T-cell (primary cell): ENCODE data around the gene APOC4. TPM values are rescaled to one million over a fixed set of nuclear protein-coding genes. Genes with fewer than 3 reads are reported as not detected.
A peak's percentile ranks its signal among the peaks of the same experiment; 100 is the strongest.
"Not testable (repeated sequence)": the region's sequence is repeated elsewhere in the genome, so short reads cannot be mapped to it uniquely, and the experiment has no call there.

ENCODE experiments used
- ATAC-seq, 4 experiments: fragments of 200-7000 bp in 3 of 4; fragments of 150-1000 bp in 1 of 4; cut with Tn5 transposase; replicated peaks in 1 of 4; 1 replicate in 3 of 4; 2 replicates in 1 of 4; pipeline ENCODE4 v1.10.0; 2021; ENCODE audit warnings: moderate library complexity in 3 of 4, mild to moderate bottlenecking in 2 of 4, moderate number of reproducible peaks in 1 of 4
- CTCF ChIA-PET, 2 donors: fragments of 300-600 bp; sonication (Branson Sonifier 250); formaldehyde crosslinking; loops; one replicate each; lab custom pipeline; 2022; ENCODE audit warnings: antibody characterized with exemption in 2 of 2; lab: Charles Lee
- POLR2A ChIA-PET, 2 donors: fragments of 300-600 bp; sonication (Branson Sonifier 250); formaldehyde crosslinking; loops; one replicate each; lab custom pipeline; 2022; ENCODE audit warnings: antibody characterized with exemption in 2 of 2; lab: Charles Lee
- DNase-seq, 35 experiments: peaks; one replicate each; pipeline versions ENCODE4 v3.0.0 to v3.0.0-alpha.2; 2013 to 2023
- H3K27ac ChIP-seq: one replicate; pipeline ENCODE4 v1.5.1; 2013; ENCODE audit warnings: low read length
- H3K27me3 ChIP-seq, 2 experiments: replicated peaks in 1 of 2; 1 replicate in 1 of 2; 2 replicates in 1 of 2; pipeline versions ENCODE4 v1.6.1 to v1.7.0; 2013; ENCODE audit warnings: low read length in 1 of 2, mixed read lengths in 1 of 2; ENCODE audit not compliant: control insufficient read depth in 2 of 2, insufficient read depth in 2 of 2; ENCODE audit errors: extremely low read depth in 1 of 2
- H3K36me3 ChIP-seq, 2 donors: 1 replicate in 1 of 2; 2 replicates in 1 of 2; pipeline versions ENCODE4 v1.6.1 to v1.7.0; 2013; ENCODE audit warnings: low read length in 1 of 2; ENCODE audit not compliant: control insufficient read depth in 2 of 2, insufficient read depth in 1 of 2; ENCODE audit errors: extremely low read depth in 1 of 2
- H3K4me1 ChIP-seq, 2 experiments: 1 replicate in 1 of 2; 2 replicates in 1 of 2; pipeline versions ENCODE4 v1.6.1 to v1.7.0; 2013; ENCODE audit warnings: low read length in 2 of 2, mixed read lengths in 1 of 2; ENCODE audit not compliant: insufficient read depth in 2 of 2, control insufficient read depth in 1 of 2; ENCODE audit errors: extremely low read depth in 1 of 2
- H3K4me3 ChIP-seq, 2 donors: 1 replicate in 1 of 2; 2 replicates in 1 of 2; pipeline versions ENCODE4 v1.5.1 to v1.7.0; 2013; ENCODE audit warnings: mild to moderate bottlenecking in 2 of 2, low read length in 1 of 2, moderate library complexity in 1 of 2; ENCODE audit not compliant: control insufficient read depth in 1 of 2; ENCODE audit errors: extremely low read depth in 1 of 2
- H3K9me3 ChIP-seq: 2 replicates; pipeline ENCODE4 v1.7.0; 2013
- H3K27ac Mint-ChIP-seq, 2 donors: one replicate each; pipeline ENCODE4 v1.8.0; 2020 to 2021; ENCODE audit warnings: mild to moderate bottlenecking in 2 of 2, mixed read lengths in 2 of 2
- H3K27me3 Mint-ChIP-seq, 2 donors: one replicate each; pipeline ENCODE4 v1.8.0; 2021 to 2022; ENCODE audit warnings: mixed read lengths in 2 of 2
- H3K36me3 Mint-ChIP-seq: one replicate; pipeline ENCODE4 v1.8.0; 2021; ENCODE audit warnings: mixed read lengths
- H3K4me1 Mint-ChIP-seq, 3 donors: one replicate each; pipeline ENCODE4 v1.8.0; 2020 to 2022; ENCODE audit warnings: mixed read lengths in 3 of 3, mild to moderate bottlenecking in 1 of 3
- H3K4me3 Mint-ChIP-seq, 3 donors: one replicate each; pipeline ENCODE4 v1.8.0; 2020 to 2022; ENCODE audit warnings: mild to moderate bottlenecking in 3 of 3, mixed read lengths in 3 of 3, moderate library complexity in 3 of 3
- H3K9me3 Mint-ChIP-seq, 3 donors: one replicate each; pipeline ENCODE4 v1.8.0; 2020 to 2022; ENCODE audit warnings: mixed read lengths in 3 of 3
- WGBS: methylation state at CpG from one replicate; pipeline ENCODE4 v1.1.5; 2013; ENCODE audit warnings: missing lambda C conversion rate; ENCODE audit not compliant: insufficient coverage; 5-methylcytosine and 5-hydroxymethylcytosine counted together
- total RNA-seq, 35 experiments: library from RNA in 6 of 35; stranded (reverse) in 6 of 35; fragments of 120-200 nt in 1 of 35; gene quantifications; one replicate each; pipeline versions ENCODE4 v1.2.1 to v1.2.4 and lab custom pipeline; 2013 to 2026

Gene APOC4
- total RNA-seq, 5 donors from 2014 or later (not counting 1 experiment from before 2014, with no cell fraction given): not detected

GRCh38 chr19:44907613-44908012, 34.4 kb upstream of the APOC4 start:
- 94% methylated on average over 11 of the region's 12 CpGs for WGBS
- Histone ChIP-seq H3K4me3 (no peak overlapping the region), H3K36me3 (peaks cover 0 to 5% of the 10 kb centered on the region in 2 donors), H3K4me1 (peaks cover 0 to 17% of the 10 kb centered on the region in 2 experiments), H3K9me3 (no peaks in the 10 kb centered on the region), H3K27ac (no peak overlapping the region), H3K27me3 (peaks cover 0 to 67% of the 10 kb centered on the region in 2 experiments)
- H3K4me3 Mint-ChIP-seq: no peak overlapping the region
- no peak overlapping the region for H3K27ac Mint-ChIP-seq
- H3K27me3 Mint-ChIP-seq: peaks cover 28 to 35% of the 10 kb centered on the region in 2 donors
- ChIA-PET POLR2A (interaction anchor here in 1 of 2 donors (0.6 kb wide), 1 partner anchor 298 kb away, joined by 3 read pairs; no protein-coding TSS in a partner anchor), CTCF (no interaction called here)
- no peak for DNase-seq
- peaks cover 5% of the 10 kb centered on the region for H3K36me3 Mint-ChIP-seq
- H3K4me1 Mint-ChIP-seq: peaks cover 8 to 12% (median 8%) of the 10 kb centered on the region in 3 donors
- H3K9me3 Mint-ChIP-seq: no peaks in the 10 kb centered on the region
- no peak for ATAC-seq

DNA sequence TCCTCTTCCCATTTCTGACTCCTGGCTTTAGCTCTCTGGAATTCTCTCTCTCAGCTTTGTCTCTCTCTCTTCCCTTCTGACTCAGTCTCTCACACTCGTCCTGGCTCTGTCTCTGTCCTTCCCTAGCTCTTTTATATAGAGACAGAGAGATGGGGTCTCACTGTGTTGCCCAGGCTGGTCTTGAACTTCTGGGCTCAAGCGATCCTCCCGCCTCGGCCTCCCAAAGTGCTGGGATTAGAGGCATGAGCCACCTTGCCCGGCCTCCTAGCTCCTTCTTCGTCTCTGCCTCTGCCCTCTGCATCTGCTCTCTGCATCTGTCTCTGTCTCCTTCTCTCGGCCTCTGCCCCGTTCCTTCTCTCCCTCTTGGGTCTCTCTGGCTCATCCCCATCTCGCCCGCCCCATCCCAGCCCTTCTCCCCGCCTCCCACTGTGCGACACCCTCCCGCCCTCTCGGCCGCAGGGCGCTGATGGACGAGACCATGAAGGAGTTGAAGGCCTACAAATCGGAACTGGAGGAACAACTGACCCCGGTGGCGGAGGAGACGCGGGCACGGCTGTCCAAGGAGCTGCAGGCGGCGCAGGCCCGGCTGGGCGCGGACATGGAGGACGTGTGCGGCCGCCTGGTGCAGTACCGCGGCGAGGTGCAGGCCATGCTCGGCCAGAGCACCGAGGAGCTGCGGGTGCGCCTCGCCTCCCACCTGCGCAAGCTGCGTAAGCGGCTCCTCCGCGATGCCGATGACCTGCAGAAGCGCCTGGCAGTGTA, 33.8 kb upstream of the APOC4 start:
- peaks cover 8 to 12% (median 8%) of the 10 kb centered on the region in 3 donors for H3K4me1 Mint-ChIP-seq
- CTCF ChIA-PET: no interaction called here

GRCh38 chr19:44908836-44909261, 33.2 kb upstream of the APOC4 start:
- CTCF ChIA-PET: no interaction called here

More for the DNA sequence above, 33.8 kb upstream of the APOC4 start:
- peaks cover 3% of the 10 kb centered on the region for H3K36me3 Mint-ChIP-seq
- Histone ChIP-seq H3K4me3 (no peak overlapping the region), H3K27ac (no peak overlapping the region), H3K27me3 (peaks cover 0 to 74% of the 10 kb centered on the region in 2 experiments), H3K9me3 (no peaks in the 10 kb centered on the region), H3K36me3 (no peaks in the 10 kb centered on the region), H3K4me1 (peaks cover 0 to 17% of the 10 kb centered on the region in 2 experiments)
- ATAC-seq: no peak
- POLR2A ChIA-PET: interaction anchor here in 1 of 2 donors (0.6 kb wide), 1 partner anchor 298 kb away, joined by 3 read pairs; no protein-coding TSS in a partner anchor
- DNase-seq: no peak
- no peaks in the 10 kb centered on the region for H3K9me3 Mint-ChIP-seq
- 97% methylated on average over 38 of the region's 46 CpGs for WGBS
- peaks cover 32 to 41% of the 10 kb centered on the region in 2 donors for H3K27me3 Mint-ChIP-seq
- no peak overlapping the region for H3K4me3 Mint-ChIP-seq
- H3K27ac Mint-ChIP-seq: no peak overlapping the region

DNA sequence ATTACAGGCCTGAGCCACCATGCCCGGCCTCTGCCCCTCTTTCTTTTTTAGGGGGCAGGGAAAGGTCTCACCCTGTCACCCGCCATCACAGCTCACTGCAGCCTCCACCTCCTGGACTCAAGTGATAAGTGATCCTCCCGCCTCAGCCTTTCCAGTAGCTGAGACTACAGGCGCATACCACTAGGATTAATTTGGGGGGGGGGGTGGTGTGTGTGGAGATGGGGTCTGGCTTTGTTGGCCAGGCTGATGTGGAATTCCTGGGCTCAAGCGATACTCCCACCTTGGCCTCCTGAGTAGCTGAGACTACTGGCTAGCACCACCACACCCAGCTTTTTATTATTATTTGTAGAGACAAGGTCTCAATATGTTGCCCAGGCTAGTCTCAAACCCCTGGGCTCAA, 32.3 kb upstream of the APOC4 start:
- ChIA-PET CTCF (interaction anchor here (0.6 to 0.7 kb wide), 3 partner anchors 43 to 136 kb away, joined by 3 to 5 read pairs (median 4); no protein-coding TSS in a partner anchor), POLR2A (no interaction called here)
- Histone ChIP-seq H3K27ac (no peak overlapping the region), H3K9me3 (no peaks in the 10 kb centered on the region), H3K4me3 (no peak overlapping the region), H3K36me3 (no peaks in the 10 kb centered on the region), H3K27me3 (peaks cover 0 to 78% of the 10 kb centered on the region in 2 experiments), H3K4me1 (peaks cover 0 to 17% of the 10 kb centered on the region in 2 experiments)
- Mint-ChIP-seq H3K9me3 (no peaks in the 10 kb centered on the region), H3K4me3 (no peak overlapping the region), H3K27me3 (peaks cover 39 to 54% of the 10 kb centered on the region in 2 donors), H3K36me3 (no peaks in the 10 kb centered on the region), H3K4me1 (peaks cover 13 to 17% (median 16%) of the 10 kb centered on the region in 3 donors), H3K27ac (no peak overlapping the region)
- 57% methylated on average over 1 of the region's 5 CpGs for WGBS
- ATAC-seq (no peak), DNase-seq (no peak)

More at GRCh38 chr19:44908836-44909261, 33.2 kb upstream of the APOC4 start:
- Histone ChIP-seq H3K36me3 (no peaks in the 10 kb centered on the region), H3K27ac (no peak overlapping the region), H3K4me1 (peaks cover 0 to 14% of the 10 kb centered on the region in 2 experiments), H3K4me3 (no peak overlapping the region), H3K27me3 (peaks cover 0 to 77% of the 10 kb centered on the region in 2 experiments), H3K9me3 (no peaks in the 10 kb centered on the region)
- POLR2A ChIA-PET: no interaction called here
- peaks cover 32 to 46% of the 10 kb centered on the region in 2 donors for H3K27me3 Mint-ChIP-seq
- 93% methylated on average over 44 of the region's 44 CpGs for WGBS
- H3K4me3 Mint-ChIP-seq: no peak overlapping the region
- no peaks in the 10 kb centered on the region for H3K9me3 Mint-ChIP-seq
- ATAC-seq: no peak
- DNase-seq: no peak
- H3K4me1 Mint-ChIP-seq: peaks cover 7 to 12% (median 8%) of the 10 kb centered on the region in 3 donors
- no peak overlapping the region for H3K27ac Mint-ChIP-seq
- H3K36me3 Mint-ChIP-seq: no peaks in the 10 kb centered on the region

- H3K9me3 ChIP-seq, POLR2A ChIA-PET, H3K4me3 Mint-ChIP-seq, H3K27ac Mint-ChIP-seq, H3K36me3 ChIP-seq, H3K36me3 Mint-ChIP-seq, ATAC-seq, DNase-seq, H3K4me3 ChIP-seq, H3K9me3 Mint-ChIP-seq, H3K27ac ChIP-seq, CTCF ChIA-PET: not testable (repeated sequence)
- no CpG with 5 or more reads among the region's 6 CpGs for WGBS
- Histone ChIP-seq H3K27me3 (peaks cover 0 to 60% of the 10 kb centered on the region in 2 experiments), H3K4me1 (peaks cover 0 to 13% of the 10 kb centered on the region in 2 experiments)
- Mint-ChIP-seq H3K27me3 (peaks cover 29 to 43% of the 10 kb centered on the region in 2 donors), H3K4me1 (peaks cover 9 to 12% (median 10%) of the 10 kb centered on the region in 3 donors)
These were observed 30.1 kb upstream of the APOC4 start for GRCh38 chr19:44911896-44912295.

DNA sequence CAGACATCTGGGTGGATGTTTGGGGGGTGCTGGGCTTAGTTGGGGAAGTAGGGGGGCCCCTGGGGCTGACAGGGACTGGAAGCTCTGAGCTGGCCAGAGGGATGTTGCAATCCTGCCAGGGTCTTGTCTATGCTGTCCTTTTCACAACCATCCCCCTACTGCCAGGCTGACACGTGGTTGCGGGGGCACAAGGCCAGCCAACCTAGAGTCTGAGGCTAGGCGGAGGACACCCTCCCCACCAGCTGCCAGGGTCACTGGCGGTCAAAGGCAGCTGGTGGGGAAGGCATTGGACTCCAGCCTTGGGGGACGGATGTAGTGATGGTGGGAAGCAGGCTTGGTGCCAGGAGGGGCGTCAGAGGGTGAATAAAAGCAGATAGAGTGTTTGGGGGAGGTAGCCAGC, 29.2 kb upstream of the APOC4 start:
- peaks cover 25 to 39% of the 10 kb centered on the region in 2 donors for H3K27me3 Mint-ChIP-seq
- ChIA-PET CTCF (no interaction called here), POLR2A (no interaction called here)
- H3K27ac ChIP-seq: no peak overlapping the region
- ATAC-seq (no peak), DNase-seq (no peak)
- no peaks in the 10 kb centered on the region for H3K36me3 ChIP-seq
- no peaks in the 10 kb centered on the region for H3K9me3 Mint-ChIP-seq
- H3K4me3 Mint-ChIP-seq: peak overlapping the region in 1 of 3 donors; percentile 9
- peak overlapping the region in 1 of 2 donors; percentile 50 for H3K27ac Mint-ChIP-seq
- H3K4me1 ChIP-seq: peaks cover 0 to 13% of the 10 kb centered on the region in 2 experiments
- WGBS: 60% methylated on average over 3 of the region's 6 CpGs
- peaks cover 9 to 12% (median 9%) of the 10 kb centered on the region in 3 donors for H3K4me1 Mint-ChIP-seq
- no peak overlapping the region for H3K4me3 ChIP-seq
- no peaks in the 10 kb centered on the region for H3K36me3 Mint-ChIP-seq
- H3K9me3 ChIP-seq: no peaks in the 10 kb centered on the region
- H3K27me3 ChIP-seq: peaks cover 0 to 51% of the 10 kb centered on the region in 2 experiments
